NOMO-1 treated with DMSO at 0.1 percent for 48 hours (cell line): ENCODE data around the gene FOXP1.

Source experiments
- DNase-seq: peaks from one replicate; lab custom pipeline; 2025; ENCODE audit not compliant: unreplicated experiment; lab: John Stamatoyannopoulos, UW

The FOXP1 gene

DNA sequence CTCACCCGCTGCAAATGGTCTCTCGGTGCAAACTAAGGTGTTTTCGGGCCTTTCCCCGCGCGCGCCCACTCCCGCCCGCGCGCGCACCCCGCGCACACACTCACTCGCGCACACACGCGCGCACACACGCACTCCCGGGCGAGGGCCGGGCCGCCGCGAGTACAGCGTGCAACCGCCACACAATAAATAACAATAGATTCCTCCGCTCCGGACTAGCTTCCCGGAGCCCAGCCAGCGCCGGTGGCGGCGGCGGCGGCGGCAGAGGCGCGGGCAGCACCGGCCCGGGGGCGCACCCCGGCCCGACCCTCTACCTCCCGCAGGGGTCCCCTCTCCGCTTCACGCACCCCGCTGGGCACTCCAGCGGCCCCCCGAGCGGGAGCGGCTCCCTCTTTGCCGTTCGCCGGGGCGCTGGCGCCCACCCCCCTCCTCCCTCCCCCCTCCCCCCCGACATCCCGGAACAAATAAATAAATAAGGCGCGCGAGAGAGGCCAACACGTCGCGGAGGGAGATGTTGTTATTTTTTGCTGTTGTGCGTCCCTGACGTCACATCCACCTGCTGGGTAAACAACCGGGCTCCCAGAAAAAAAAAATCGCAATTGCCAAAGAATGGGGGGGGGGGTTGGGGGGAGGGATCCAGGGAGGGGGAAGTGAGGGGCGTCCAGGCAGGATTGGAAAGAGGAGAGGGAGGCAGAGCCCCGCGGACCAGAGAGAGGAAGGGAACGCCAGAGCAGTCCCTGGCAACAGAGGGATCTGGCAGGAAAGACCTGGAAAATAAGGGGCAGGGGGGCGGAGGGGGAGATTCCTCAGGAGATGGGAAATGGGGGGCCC, at the start of gene FOXP1:
Gene FOXP1, minus strand, starts transcription at position 163 of the 828 bp plus-strand sequence. CDS start 385,347 bp downstream, outside the sequence.
- peak; percentile 62 for DNase-seq

DNA sequence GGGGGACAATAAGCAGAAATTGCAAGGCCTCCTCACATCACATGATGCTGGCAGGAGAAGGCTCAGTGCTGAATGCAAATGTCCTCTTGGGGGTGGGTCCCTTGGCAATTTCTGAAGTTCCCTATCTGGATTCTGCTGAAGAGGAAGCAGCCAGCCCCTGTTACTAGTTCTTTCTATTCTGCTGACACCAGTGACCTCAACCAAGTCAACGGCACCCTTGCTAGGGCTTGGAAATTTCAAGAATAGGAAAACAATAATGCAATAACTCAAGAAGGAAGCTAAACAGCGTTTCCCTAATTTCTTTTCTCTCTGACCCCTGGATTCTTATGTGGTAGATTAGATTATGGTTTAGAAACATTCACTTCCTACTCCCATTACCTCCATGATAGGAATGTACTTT, 46.2 kb upstream of the FOXP1 start:
- peak; percentile 77 for DNase-seq

DNA sequence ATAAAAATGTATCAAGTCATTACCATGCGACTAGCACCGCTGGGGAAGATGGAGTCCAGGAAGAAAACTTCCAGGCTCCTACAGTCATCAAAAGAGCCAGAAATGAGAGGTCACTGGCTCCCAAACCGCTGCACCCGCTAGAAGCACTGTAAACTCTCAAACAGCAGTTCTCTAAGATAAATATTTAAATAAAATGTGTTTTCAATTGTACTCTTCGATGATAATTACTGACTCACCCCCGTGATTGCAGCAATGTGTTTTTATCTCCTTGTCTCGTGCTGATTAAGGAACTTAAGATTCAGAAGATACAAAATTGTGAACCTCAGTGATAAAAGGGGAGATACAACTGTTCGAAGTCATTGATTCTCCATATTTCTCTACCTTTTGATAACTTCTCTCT, 45.8 kb upstream of the FOXP1 start:
- DNase-seq, result no peak

- no peak for DNase-seq
Measured at GRCh38 chr3:71628522-71628921, 45.0 kb upstream of the FOXP1 start.

DNA sequence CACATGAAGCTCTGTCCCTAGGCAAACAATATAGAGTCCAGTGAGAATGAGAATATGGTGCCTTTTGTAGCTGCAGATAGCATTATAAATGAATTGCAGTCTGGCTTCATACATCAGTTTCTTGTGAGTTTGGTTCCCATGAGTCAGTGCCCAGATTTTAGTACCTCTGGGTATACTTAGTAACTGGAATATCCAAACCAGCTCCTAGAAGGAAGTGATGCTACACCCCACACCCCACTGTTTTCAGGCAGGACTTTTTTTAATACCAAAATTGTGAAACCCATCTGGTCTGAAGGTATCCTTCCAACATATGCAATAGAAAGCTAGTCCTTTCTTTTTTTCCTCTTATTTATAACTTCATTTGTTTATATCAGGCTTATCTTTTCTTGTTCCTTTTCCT, 42.1 kb upstream of the FOXP1 start:
- no peak for DNase-seq

GRCh38 chr3:71621825-71622537, 38.5 kb upstream of the FOXP1 start:
- DNase-seq, result no peak

GRCh38 chr3:71618538-71618937, 35.0 kb upstream of the FOXP1 start:
- DNase-seq, result no peak

GRCh38 chr3:71616571-71617021, 33.1 kb upstream of the FOXP1 start:
- DNase-seq, result no peak

GRCh38 chr3:71614869-71615268, 31.3 kb upstream of the FOXP1 start:
- DNase-seq, result no peak

DNA sequence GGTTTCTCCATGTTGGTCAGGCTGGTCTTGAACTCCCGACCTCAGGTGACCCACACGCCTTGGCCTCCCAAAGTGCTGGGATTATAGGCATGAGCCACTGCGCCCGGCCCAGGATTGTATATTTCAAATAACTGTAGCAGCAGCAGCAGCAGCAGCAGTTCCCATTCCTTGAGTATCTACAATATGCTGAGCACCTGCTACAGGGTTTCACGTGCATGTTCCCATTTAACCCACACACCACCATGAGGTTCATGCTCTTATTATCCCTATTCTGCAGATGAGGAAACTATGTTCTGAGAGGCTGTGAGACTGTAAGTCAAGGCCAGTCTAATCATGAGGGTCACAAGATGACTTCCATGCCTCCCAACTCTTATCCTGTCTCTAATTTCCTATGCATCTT, 30.9 kb upstream of the FOXP1 start:
- DNase-seq, result no peak

GRCh38 chr3:71611099-71611498, 27.6 kb upstream of the FOXP1 start:
- no peak for DNase-seq

DNA sequence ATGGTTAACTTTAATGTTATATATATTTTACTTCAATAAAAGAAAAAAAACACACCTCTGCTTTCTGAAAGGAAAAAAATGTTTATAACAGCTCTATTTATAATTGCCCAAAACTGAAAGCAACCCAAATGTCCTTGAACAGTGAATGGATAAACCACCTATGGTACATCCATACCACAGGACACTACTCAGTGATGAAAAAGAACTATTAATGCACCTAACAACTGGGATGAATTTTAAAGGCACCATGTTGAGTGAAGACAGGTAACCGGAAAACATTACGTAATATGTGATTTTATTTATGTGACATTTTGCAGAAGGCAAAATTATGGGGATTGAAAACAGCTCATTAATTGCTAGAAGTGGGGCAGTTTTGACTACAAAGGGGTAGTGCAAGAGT, 23.8 kb upstream of the FOXP1 start:
- DNase-seq, result no peak

DNA sequence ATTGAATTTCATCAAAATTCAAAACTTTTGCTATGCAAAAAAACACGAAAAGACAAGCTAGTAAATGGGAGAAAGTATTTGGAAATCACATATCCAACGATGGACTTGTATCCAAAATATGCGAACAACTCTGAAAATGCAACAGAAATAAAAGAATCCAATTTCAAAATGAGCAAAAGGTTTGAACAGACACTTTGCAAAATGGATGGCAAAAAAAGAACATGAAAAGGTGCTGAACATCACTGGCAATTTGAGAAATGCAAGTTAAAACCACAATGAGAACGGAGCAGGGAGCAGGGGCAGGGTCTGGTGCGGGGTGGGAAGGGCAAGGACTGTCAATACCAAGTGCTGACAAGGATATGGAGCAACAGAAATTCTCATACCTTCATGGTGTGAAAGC, 23.1 kb upstream of the FOXP1 start:
- DNase-seq, result no peak

DNA sequence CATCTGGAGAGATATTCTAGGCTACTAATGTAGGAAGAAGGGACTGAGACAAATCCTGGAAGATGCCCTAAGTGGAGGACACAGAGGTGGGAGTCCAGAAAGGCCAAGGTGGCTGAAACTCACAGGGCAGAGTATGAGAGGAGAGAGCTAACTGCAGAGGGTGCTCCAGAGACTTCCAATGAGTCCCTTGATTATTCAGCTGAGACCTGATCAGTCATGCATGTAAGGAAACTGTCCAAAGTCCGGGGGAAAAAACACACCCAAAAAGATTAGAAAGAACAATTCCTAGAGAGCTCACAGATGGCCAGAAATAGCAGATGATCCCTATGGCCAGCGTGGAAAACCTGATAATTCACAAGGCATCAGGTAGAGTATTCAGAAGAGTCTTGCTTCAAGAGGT, 18.7 kb upstream of the FOXP1 start:
- DNase-seq, result no peak

DNA sequence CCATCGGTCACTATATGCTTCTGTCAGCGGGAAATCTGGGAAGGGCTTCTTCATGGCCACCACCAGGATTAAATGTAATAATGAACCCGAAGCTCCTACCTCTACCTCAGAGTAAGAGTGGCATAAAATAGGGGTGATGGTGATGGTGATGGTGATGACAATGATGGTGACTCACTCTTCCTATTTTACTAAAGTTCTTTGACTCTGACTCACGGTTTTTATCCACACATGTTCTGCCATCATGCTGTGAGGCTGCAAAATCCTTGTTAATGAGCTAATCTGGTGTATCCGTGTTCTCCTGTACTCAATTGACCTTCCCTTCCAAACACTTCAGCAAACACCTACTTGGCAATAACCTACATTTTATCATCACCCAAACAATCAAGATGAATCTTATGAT, 18.3 kb upstream of the FOXP1 start:
- DNase-seq, result no peak

DNA sequence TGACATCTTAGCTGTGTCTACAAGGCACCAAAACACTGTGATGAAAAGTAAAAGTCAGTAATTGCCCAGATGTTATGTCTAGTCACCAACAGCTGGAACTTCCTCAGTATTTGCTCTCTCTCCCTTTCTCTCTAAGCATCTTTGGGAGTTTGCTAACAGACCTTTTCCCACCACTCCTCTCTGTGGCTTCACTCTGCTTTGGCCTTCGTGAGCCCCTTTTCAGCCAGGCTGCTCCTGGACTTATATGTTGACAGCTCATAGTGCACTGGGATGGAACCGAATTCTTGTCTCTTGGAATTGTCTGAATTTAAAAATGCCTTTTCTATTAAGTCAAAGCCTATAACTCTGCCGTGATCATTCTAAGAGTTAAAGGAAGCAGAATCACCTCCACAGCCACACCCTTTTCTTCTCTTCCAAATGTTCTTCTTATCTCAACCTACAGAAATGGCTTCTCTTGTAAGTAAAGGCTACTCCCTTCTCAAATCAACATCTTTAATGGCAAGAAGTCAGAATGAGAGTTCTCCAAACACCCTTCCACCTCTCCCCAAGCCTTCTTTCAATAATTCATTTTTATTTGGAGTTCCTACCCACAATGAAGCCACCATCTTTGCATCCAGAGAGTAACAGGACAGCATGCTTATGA, 17.2 kb upstream of the FOXP1 start:
- no peak for DNase-seq

- DNase-seq, result no peak
Measured at GRCh38 chr3:71599416-71599815, 15.9 kb upstream of the FOXP1 start.

DNA sequence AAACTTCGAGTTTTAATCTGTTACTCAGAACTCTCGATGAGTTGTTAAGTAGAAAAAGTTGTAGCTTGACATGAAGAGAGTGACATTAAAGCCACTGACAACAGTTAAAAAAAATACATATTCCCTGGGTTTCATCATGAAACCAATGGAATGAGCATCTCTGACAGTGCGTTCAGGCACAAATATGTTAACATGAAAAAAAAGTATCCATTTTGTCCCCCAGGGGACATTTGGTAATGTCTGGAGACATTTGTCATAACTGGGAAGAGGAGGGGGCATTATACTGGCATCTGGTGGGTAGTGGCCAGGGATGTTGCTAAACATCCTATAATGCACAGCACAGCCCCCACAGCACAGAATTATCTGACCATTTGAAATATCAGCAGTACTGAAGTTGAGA, 14.8 kb upstream of the FOXP1 start:
- no peak for DNase-seq

DNA sequence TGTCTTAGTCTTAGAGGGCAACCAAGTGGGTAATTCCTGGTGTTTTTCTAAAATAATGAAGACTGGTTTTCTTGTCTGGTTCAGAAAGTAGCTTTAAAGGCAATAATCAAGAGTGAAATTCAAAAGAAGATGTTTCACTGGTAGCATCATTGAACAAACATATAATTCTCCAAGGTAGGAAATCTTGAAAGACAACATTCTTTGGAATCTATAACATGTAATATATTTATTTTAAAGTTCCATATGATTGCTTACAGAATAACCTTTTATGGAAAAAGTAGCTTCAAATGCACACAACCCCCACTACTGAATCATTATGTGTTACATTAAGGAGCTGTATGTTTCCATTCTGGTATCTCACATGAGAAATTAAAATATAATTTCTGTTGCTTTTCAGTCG, 13.8 kb upstream of the FOXP1 start:
- DNase-seq, result no peak

- DNase-seq, result no peak
Measured at GRCh38 chr3:71593106-71593505, 9.6 kb upstream of the FOXP1 start.

DNA sequence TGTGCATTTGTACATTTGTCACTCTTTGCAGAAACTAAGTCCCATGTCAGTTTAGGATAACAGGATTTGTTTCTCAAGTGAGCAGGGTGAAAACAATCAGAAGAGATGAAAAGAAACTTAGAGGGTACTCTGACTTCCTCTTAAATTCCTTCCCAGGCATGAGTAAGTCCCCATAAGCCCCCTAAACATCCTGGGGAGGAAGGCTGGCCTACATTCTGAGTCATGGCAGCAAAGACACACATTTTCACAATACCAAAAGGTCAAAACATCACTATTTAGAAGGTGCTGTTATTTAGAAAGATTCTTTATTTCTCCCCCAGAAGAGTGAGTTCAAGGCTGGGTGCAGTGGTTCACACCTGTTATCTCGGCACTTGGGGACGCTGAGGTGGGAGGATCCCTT, 7.6 kb upstream of the FOXP1 start:
- DNase-seq, result no peak

GRCh38 chr3:71589132-71589531, 5.6 kb upstream of the FOXP1 start:
- no peak for DNase-seq
